NB4 (cell line): Measurements from ENCODE around the gene SSBP3.
A peak's percentile ranks its signal among the peaks of the same experiment; 100 is the strongest.

Experiments used
- DNase-seq: peaks from one replicate; pipeline ENCODE4 v3.0.0; 2010; ENCODE audit warnings: low read depth
- H3K4me3 ChIP-seq: one replicate; pipeline ENCODE4 v1.5.1; 2011; ENCODE audit warnings: mild to moderate bottlenecking, low read depth, low read length, moderate library complexity
- MYC ChIP-seq: IDR thresholded peaks from 2 replicates; pipeline ENCODE4 v1.6.1; 2011; ENCODE audit warnings: low read depth, low read length
- POLR2A ChIP-seq: IDR thresholded peaks from 2 replicates; pipeline ENCODE4 v1.6.1; 2011; ENCODE audit warnings: mild to moderate bottlenecking; ENCODE audit not compliant: insufficient read length; ENCODE audit errors: extremely low read depth
- TF ChIP-seq, protein P1 (sequence below): IDR thresholded peaks from 2 replicates; pipeline ENCODE4 v1.6.1; 2011; ENCODE audit warnings: low read depth, low read length
- TF ChIP-seq, protein P2 (sequence below): IDR thresholded peaks from one replicate; pipeline ENCODE4 v1.5.1; 2012; ENCODE audit warnings: low read depth, low read length

SSBP3 gene

DNA sequence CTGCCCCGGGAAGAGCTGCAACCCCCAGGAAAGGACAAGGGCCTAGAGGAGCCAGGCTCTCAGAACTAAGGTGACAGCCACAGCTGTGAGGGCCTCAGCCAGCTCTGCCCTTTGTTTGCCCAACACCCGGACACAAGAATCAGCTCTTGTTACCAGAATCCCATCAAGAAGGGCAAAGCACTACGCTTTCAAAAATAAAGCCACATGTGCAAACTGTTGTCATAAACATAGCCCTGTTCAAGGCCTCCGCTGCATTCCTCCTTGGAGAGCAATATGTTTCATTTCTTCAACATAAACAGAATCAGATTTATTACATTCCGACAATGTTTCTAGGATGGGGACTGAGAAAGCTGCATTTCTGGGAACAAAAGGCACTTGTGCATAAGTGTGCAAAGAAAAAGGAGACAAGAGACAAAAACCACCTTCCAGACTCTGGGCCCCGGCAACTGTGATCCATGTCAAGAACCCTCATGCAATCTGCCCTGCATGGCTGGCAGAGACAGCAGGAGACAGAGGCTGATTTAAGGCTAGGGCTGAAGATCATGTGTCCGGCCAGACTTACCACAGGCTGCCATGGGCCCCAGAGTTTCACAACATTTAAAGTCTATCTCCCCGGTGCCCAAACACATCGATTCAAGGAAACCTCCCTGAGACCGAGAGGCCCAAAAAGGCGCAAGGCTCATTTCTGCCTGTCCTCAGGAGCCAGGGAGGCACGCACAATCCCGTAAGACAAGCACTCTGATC, 71.0 kb downstream of the SSBP3 start:
- no peak overlapping the region for H3K4me3 ChIP-seq
- no peak for TF ChIP-seq POLR2A
- TF ChIP-seq, protein P1, sequence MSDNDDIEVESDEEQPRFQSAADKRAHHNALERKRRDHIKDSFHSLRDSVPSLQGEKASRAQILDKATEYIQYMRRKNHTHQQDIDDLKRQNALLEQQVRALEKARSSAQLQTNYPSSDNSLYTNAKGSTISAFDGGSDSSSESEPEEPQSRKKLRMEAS = peak; percentile 79
- TF ChIP-seq, protein P2, sequence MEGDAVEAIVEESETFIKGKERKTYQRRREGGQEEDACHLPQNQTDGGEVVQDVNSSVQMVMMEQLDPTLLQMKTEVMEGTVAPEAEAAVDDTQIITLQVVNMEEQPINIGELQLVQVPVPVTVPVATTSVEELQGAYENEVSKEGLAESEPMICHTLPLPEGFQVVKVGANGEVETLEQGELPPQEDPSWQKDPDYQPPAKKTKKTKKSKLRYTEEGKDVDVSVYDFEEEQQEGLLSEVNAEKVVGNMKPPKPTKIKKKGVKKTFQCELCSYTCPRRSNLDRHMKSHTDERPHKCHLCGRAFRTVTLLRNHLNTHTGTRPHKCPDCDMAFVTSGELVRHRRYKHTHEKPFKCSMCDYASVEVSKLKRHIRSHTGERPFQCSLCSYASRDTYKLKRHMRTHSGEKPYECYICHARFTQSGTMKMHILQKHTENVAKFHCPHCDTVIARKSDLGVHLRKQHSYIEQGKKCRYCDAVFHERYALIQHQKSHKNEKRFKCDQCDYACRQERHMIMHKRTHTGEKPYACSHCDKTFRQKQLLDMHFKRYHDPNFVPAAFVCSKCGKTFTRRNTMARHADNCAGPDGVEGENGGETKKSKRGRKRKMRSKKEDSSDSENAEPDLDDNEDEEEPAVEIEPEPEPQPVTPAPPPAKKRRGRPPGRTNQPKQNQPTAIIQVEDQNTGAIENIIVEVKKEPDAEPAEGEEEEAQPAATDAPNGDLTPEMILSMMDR = no peak
- TF ChIP-seq MYC = peak; percentile 40; the same call in 1 of the 2 replicates
- peak; percentile 76 for DNase-seq

DNA sequence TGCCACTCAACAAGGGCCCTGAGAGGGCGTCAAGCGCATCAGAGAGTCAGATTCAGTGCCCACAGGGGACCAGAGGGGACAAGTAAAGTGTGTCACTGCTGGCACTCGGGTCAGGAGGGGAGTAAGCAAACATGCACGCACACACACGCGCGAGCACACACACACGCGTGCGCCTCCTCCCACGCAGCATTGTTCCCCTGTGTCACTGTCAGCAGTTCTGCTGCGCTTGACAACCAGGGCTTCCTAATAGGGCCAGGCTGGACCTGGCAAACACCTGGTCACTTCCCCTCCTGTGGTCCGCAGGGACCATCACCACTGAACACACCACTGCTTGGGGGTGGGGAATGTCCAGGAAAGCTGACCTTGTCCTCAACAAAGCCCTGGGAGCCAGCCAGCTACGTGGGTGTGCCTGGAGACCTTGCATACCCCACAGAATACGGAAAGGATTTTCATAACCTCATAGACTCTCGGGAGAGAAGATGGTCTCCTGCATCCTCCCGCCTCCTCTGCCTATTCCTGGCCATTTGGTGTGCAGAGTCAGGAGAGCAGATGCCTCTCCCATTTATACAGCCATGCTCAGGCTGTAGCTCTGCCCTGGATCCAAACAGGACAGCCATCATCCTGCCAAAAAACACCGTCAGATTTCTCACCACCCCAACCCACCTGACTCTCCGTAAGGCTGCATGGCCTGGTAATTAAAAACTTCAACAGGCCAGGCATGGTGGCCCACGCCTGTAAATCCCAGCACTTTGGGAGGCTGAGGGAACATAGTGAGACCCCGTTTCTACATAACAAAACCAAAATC, 73.2 kb downstream of the SSBP3 start:
- TF ChIP-seq, protein P1 = no peak
- TF ChIP-seq MYC (no peak), POLR2A (no peak)
- TF ChIP-seq, protein P2 = no peak
- DNase-seq = peak; percentile 25
- H3K4me3 ChIP-seq = no peak overlapping the region

DNA sequence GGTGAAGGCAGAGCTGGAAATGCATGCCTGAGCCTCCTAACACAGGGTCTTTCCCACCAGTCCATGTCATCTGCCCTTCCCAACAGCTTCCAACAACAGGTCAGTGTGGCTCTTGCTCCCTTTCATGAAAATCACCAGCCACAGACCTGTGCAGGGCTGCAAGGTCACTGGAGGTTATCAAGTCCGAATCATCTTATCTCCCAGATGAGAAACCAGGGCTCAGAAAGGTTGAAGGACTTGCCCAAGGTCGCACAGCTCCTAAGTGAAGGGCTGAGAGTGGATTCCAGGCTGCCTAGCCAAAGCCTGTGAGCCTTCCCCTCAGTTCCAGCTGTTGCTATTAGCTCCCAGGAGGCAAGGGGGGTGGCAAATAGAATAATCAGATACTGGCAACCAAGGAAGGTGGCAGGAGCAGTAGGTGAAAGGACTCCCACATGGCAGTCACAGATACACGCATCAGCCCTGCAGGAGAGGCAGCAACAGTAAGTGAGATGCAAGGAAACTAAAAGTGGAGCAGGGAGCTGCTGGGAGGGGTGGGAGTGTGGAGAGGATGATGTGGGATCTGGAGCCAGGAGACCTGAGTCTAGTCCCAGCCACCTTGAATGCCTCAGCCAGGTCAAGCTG, 74.2 kb downstream of the SSBP3 start:
- TF ChIP-seq POLR2A (no peak), MYC (no peak)
- TF ChIP-seq, protein P1 = no peak
- TF ChIP-seq, protein P2 = no peak
- no peak overlapping the region for H3K4me3 ChIP-seq
- no peak for DNase-seq

DNA sequence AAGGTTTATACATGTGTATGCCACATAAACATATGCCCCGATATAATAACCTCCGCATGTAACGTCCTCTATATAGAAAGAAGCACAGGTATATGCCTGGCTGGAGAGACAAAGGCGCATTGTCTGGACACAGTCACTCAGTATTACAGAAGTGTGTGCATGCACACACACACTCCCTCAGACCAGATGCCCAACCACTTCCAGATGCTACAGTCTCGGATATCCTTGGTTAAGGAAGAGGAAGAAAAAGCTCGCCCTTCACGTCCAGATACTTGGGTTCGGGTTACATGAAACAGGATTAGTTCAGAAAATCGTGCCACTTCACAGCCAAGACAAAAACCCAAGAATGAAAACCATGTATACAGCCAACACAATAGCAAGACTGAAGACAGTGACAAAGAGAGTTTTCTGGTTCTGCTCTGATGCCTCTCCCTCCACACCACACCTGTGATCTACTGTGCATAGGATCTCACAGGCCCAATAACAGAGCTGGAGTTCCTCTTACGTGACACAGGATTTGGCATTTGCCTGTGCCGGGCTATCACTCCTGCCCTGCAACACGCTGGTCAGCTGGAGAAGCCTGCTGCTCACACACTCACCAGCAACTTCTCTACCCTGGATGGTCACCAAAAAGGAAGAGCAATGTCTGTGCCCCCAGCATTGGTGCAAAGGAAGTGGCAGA, 75.0 kb downstream of the SSBP3 start:
- DNase-seq = no peak
- TF ChIP-seq, protein P2 = no peak
- TF ChIP-seq, protein P1 = no peak
- TF ChIP-seq MYC (no peak), POLR2A (no peak)
- H3K4me3 ChIP-seq = no peak overlapping the region

DNA sequence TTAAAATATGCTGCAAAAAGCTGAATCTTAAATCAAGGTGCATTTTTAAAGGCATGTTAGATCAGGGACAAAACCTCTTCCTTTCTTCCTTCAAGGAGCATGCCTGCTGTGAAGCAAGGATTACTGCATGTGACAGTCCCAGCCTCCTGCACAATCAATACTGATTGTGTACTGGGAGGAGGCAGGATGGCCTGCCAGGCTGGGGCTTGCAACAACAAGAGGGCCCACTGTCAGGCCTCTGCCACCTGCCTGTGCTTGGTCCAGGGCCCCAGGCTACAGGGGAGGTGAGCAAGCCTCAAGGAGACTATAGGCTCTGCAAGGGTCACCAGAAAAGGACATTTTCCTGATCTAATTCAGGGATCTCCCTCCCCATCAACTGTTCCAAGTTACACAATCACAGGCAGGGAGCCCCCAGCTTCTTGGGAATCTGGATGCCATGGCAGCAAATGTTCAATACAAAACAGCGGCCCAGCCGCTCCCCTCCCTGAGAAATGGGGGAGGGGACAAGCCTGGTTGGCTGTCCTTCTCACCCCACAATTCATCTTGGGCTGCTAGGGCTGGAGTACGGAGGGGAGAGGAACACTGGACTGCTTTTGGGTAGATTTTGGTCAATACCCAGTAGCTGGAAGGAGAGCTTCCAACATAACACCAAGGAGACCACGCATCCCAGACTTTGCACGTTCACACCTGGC, 76.7 kb downstream of the SSBP3 start:
- TF ChIP-seq POLR2A (no peak), MYC (no peak)
- TF ChIP-seq, protein P2 = no peak
- TF ChIP-seq, protein P1 = no peak

More for the DNA sequence above, 76.7 kb downstream of the SSBP3 start:
- no peak overlapping the region for H3K4me3 ChIP-seq
- DNase-seq = no peak
